Smooth muscle cell of bladder (primary cell): ENCODE measurements around the gene GNA12. TPM values are rescaled to one million over a fixed set of nuclear protein-coding genes. Genes with fewer than 3 reads are reported as not detected.

Experiments
- total RNA-seq: library from RNA; depleted of rRNA; stranded (reverse); fragments of >200 nt; gene quantifications from 2 replicates; pipeline ENCODE4 v1.2.3, GENCODE V29; 2014

The GNA12 gene, protein sequence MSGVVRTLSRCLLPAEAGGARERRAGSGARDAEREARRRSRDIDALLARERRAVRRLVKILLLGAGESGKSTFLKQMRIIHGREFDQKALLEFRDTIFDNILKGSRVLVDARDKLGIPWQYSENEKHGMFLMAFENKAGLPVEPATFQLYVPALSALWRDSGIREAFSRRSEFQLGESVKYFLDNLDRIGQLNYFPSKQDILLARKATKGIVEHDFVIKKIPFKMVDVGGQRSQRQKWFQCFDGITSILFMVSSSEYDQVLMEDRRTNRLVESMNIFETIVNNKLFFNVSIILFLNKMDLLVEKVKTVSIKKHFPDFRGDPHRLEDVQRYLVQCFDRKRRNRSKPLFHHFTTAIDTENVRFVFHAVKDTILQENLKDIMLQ
- 17.6 and 22.9 TPM in 2 replicates for total RNA-seq

DNA sequence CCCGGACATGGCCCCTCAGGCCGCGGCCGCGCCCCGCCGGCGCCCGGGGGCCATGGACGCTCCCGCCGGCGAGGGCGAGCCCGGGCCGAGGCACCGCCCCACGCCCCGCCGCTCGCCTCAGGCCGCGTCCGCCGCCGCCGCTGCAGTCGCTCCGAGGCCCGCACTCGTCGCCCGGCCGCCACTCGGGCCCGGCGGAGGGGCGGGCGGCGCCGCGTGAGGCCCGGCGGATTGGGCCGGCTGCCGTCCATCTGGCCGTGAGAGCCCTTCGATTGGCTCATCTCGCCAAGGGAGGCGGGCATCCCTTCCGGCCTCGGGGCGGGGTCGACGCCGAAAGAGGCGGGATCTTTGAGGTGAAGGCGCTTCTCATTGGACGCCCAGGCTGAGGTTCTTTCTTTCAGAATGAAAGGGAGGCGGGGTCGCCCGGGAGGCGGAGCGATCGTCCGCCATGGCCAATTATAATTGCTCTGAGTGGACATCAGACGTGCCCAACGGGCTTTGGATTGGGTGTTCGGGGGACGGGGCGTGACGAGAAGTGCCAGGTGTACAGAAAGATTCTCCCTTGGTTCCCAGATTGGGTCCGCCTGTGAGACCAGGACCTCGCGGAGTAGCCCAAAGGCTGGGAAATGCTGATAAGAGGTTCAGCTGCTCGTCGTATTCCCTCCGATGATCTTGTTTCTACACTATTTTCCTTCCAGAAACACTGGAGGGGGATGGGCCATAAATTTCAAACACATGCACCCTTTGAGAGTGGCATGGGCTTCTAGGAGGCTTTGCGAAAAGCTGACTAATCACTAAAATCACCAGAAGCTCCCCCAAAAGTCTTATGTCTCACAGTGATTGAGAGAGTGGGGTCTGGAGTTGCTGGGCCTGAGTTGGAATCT, at the start of gene GNA12:
Gene GNA12, minus strand, starts transcription at position 156 of the 881 bp plus-strand sequence. Its CDS starts 147 bp downstream, at position 9.

DNA sequence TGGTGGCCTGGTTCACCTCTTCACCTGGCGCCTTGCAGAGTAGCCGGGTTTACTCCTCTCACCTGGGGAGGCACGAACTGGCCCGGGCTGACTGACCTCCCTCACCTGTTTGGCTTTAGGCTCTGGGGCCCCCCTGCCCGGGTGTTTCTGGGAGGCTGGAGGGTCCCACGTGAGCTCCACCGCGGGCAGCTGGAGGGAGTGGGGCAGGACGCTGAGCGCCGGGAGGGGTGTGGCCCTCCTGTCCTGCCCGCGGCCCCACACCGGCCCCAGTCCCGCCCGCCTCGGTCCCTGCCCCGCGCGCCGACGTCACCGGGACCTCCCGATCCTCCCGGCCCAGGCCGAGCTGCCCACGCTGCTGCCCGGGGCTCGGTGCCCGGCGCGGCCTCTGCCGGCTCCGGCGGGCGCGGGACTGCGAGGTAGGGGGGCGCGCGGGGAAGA, 156.2 kb downstream of the GNA12 start, which contains the start of gene AMZ1:
Gene AMZ1, plus strand, starts transcription at position 322 of the 438 bp plus-strand sequence. CDS start 12,250 bp downstream, outside the sequence.

Other genes starting within 250 kb of the GNA12 start
- 27.9 TPM in 2 replicates for gene TTYH3, start 212.3 kb downstream of the GNA12 start, total RNA-seq
- gene AMZ1, start 156.1 kb downstream of the GNA12 start, total RNA-seq, result 0.28 TPM in 2 replicates
- gene CARD11, start 199.6 kb upstream of the GNA12 start, total RNA-seq, result 0.43 and 0.55 TPM in 2 replicates